Tibial nerve (tissue), 4 donors: Measurements from ENCODE around the gene TUBB8B.
"Not testable (repeated sequence)": the region's sequence is repeated elsewhere in the genome, so short reads cannot be mapped to it uniquely, and the experiment has no call there.

Source experiments
- CTCF ChIP-seq, 5 experiments: fragments of 200-600 bp in 3 of 5; fragments of 450-650 bp in 2 of 5; sonication (generic) in 3 of 5; IDR thresholded peaks; one replicate each; pipeline ENCODE4 v1.5.1; 2016 to 2019; ENCODE audit warnings: antibody characterized with exemption in 5 of 5, mild to moderate bottlenecking in 3 of 5, moderate library complexity in 2 of 5
- EP300 ChIP-seq, 2 donors: sonication (generic); formaldehyde crosslinking; IDR thresholded peaks; one replicate each; pipeline ENCODE4 v1.6.1; 2017; ENCODE audit warnings: antibody characterized with exemption in 2 of 2, mild to moderate bottlenecking in 1 of 2
- POLR2A ChIP-seq, 2 donors: fragments of 450-650 bp; IDR thresholded peaks; one replicate each; pipeline ENCODE4 v1.6.1; 2017; ENCODE audit warnings: antibody characterized with exemption in 2 of 2, mild to moderate bottlenecking in 2 of 2, moderate library complexity in 2 of 2

- TF ChIP-seq POLR2A, CTCF, EP300 (IDR thresholded peaks at IDR 0.05): not testable (repeated sequence)
These were observed 36.2 kb downstream of the TUBB8B start for GRCh38 chr18:13177-13576.
